ENCODE measurements around the gene SCFD1. TPM values are rescaled to one million over a fixed set of nuclear protein-coding genes. Genes with fewer than 3 reads are reported as not detected.

SCFD1 gene
- total RNA-seq, 2 donors from 2014 or later = 46.8 to 58.3 TPM

DNA sequence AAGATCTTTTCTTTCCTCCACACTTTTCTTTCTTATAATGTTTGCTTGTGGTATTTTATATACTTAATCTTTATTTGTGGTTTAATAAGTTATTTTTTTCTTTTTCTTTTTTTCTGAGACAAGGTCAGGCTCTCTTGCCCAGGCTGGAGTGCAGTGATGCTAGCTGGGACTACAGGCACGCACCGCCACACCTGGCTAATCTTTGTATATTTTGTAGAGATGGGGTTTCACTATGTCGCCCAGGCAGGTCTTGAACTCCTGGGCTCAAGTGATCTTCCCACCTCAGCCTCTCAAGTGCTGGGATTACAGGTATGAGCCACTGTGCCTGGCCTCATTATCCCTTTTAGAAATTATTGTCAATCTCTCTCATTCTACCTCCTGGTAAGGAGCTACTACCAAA lies 87.1 kb downstream of the SCFD1 start:
- TF ChIP-seq CTCF (IDR thresholded peaks at IDR 0.05) = no peak
- Histone ChIP-seq H3K27ac (no peak overlapping the region), H3K36me3 (peaks cover 14% of the 10 kb centered on the region), H3K27me3 (replicated peaks; ENCODE audit: insufficient read depth) (no peaks in the 10 kb centered on the region), H3K4me3 (no peak overlapping the region), H3K9me3 (no peaks in the 10 kb centered on the region), H3K4me1 (ENCODE audit: control insufficient read depth in 1 of 2, low read depth in 2 of 2) (no peaks in the 10 kb centered on the region)
- ATAC-seq (ENCODE audit: insufficient number of reproducible peaks, low FRiP score, low read depth) (no peak), DNase-seq (ENCODE audit: low spot score) (no peak)

DNA sequence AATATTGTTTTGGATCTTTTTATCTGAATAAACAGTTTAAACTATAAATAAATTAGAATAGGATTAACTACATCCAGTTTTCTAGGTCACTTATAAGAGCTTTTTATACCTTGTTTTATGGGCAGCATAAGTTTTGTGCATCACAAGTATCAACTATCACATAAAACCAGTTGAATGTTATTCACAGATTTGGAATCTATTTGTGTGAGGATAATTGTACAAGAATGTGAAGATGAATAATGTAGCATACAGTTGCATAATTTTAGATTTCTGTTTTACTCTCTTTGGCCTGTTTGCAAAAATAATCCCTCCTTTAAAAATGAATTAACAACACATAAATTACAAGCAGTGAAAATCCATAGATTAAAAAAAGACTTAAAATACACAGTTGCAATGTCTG lies 88.8 kb downstream of the SCFD1 start:
- H3K4me1 ChIP-seq (ENCODE audit: control insufficient read depth in 1 of 2, low read depth in 2 of 2) = no peaks in the 10 kb centered on the region

GRCh38 chr14:30719137-30719536 lies 97.0 kb downstream of the SCFD1 start:
- DNase-seq (ENCODE audit: low spot score) = no peak
- Histone ChIP-seq H3K27me3 (replicated peaks; ENCODE audit: insufficient read depth) (no peaks in the 10 kb centered on the region), H3K4me1 (ENCODE audit: control insufficient read depth in 1 of 2, low read depth in 2 of 2) (no peaks in the 10 kb centered on the region), H3K27ac (no peak overlapping the region), H3K36me3 (peaks cover 5% of the 10 kb centered on the region), H3K4me3 (no peak overlapping the region), H3K9me3 (no peaks in the 10 kb centered on the region)
- ATAC-seq (ENCODE audit: insufficient number of reproducible peaks, low FRiP score, low read depth) = no peak
- no peak for TF ChIP-seq CTCF (IDR thresholded peaks at IDR 0.05)

More for the DNA sequence above, 88.8 kb downstream of the SCFD1 start:
- ATAC-seq (ENCODE audit: insufficient number of reproducible peaks, low FRiP score, low read depth) = no peak
- H3K36me3 ChIP-seq = peaks cover 6% of the 10 kb centered on the region
- H3K4me3 ChIP-seq = no peak overlapping the region
- TF ChIP-seq CTCF (IDR thresholded peaks at IDR 0.05) = no peak
- no peak overlapping the region for H3K27ac ChIP-seq
- H3K27me3 ChIP-seq (replicated peaks; ENCODE audit: insufficient read depth) = no peaks in the 10 kb centered on the region
- no peaks in the 10 kb centered on the region for H3K9me3 ChIP-seq
- no peak for DNase-seq (ENCODE audit: low spot score)

GRCh38 chr14:30725763-30726162 lies 103.6 kb downstream of the SCFD1 start:
- no peak for ATAC-seq (ENCODE audit: insufficient number of reproducible peaks, low FRiP score, low read depth)
- peaks cover 9% of the 10 kb centered on the region for H3K36me3 ChIP-seq
- no peaks in the 10 kb centered on the region for H3K9me3 ChIP-seq
- no peak for DNase-seq (ENCODE audit: low spot score)
- no peaks in the 10 kb centered on the region for H3K27me3 ChIP-seq (replicated peaks; ENCODE audit: insufficient read depth)
- H3K27ac ChIP-seq = no peak overlapping the region
- H3K4me1 ChIP-seq (ENCODE audit: control insufficient read depth in 1 of 2, low read depth in 2 of 2) = no peaks in the 10 kb centered on the region
- no peak overlapping the region for H3K4me3 ChIP-seq
- TF ChIP-seq CTCF (IDR thresholded peaks at IDR 0.05) = no peak

DNA sequence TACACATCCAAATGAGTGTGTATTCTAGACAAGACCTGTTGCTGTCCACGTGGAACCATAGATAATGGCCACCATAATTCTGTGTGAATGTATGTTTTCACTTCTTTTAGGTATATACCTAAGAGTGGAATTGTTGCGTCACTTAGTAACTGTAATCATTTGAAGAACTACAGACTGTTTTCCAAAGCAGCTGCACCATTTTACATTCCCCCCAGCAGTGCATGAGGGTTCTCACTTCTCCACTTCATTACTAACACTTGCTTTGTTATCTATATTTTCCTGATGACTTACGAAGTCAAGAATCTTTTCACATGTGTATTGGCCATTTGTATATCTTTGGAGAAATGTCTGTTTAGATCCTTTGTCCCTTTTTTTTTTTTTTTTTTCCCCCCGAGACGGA lies 106.4 kb downstream of the SCFD1 start:
- Histone ChIP-seq H3K27ac (no peak overlapping the region), H3K27me3 (replicated peaks; ENCODE audit: insufficient read depth) (no peaks in the 10 kb centered on the region), H3K4me3 (no peak overlapping the region), H3K9me3 (no peaks in the 10 kb centered on the region), H3K4me1 (ENCODE audit: control insufficient read depth in 1 of 2, low read depth in 2 of 2) (no peaks in the 10 kb centered on the region), H3K36me3 (peaks cover 9% of the 10 kb centered on the region)
- DNase-seq (ENCODE audit: low spot score) (no peak), ATAC-seq (ENCODE audit: insufficient number of reproducible peaks, low FRiP score, low read depth) (no peak)
- TF ChIP-seq CTCF (IDR thresholded peaks at IDR 0.05) = no peak

Measured in thoracic aorta (tissue), 2 donors.